Effector memory CD4-positive, alpha-beta T cell (primary cell): ENCODE data around the gene SMYD1.

ENCODE experiments used
- DNase-seq, 3 donors: peaks; one replicate each; pipeline ENCODE4 v3.0.0-alpha.2; 2020
- H3K27ac ChIP-seq: 2 replicates; pipeline ENCODE4 v1.7.0; 2013; ENCODE audit warnings: mild to moderate bottlenecking, low read length, moderate library complexity; ENCODE audit not compliant: insufficient read depth, poor library complexity, severe bottlenecking
- H3K27me3 ChIP-seq: replicated peaks from 2 replicates; pipeline ENCODE4 v1.7.0; 2013; ENCODE audit warnings: mild to moderate bottlenecking, low read length; ENCODE audit not compliant: insufficient read depth, control insufficient read depth, poor library complexity, severe bottlenecking
- H3K36me3 ChIP-seq: 2 replicates; pipeline ENCODE4 v1.7.0; 2013; ENCODE audit warnings: mild to moderate bottlenecking, low read length, moderate library complexity; ENCODE audit not compliant: control insufficient read depth, insufficient read depth
- H3K4me1 ChIP-seq: 2 replicates; pipeline ENCODE4 v1.7.0; 2013; ENCODE audit warnings: low read length, mild to moderate bottlenecking; ENCODE audit not compliant: control insufficient read depth, insufficient read depth, poor library complexity, severe bottlenecking
- H3K4me3 ChIP-seq: 2 replicates; pipeline ENCODE4 v1.7.0; 2013; ENCODE audit warnings: low read length, low read depth, mild to moderate bottlenecking; ENCODE audit not compliant: insufficient read depth, poor library complexity, severe bottlenecking
- H3K9me3 ChIP-seq: 2 replicates; pipeline ENCODE4 v1.7.0; 2013; ENCODE audit warnings: mild to moderate bottlenecking, low read length, moderate library complexity; ENCODE audit not compliant: control insufficient read depth

SMYD1 gene

GRCh38 chr2:88126772-88127637 is 59.4 kb downstream of the SMYD1 start:
- Histone ChIP-seq H3K4me3 (no peak overlapping the region), H3K4me1 (no peaks in the 10 kb centered on the region), H3K36me3 (no peaks in the 10 kb centered on the region), H3K27ac (no peak overlapping the region), H3K9me3 (no peaks in the 10 kb centered on the region), H3K27me3 (no peaks in the 10 kb centered on the region)
- DNase-seq, result no peak

- no peak for DNase-seq
- H3K27me3 ChIP-seq, result no peaks in the 10 kb centered on the region
- H3K4me1 ChIP-seq, result no peaks in the 10 kb centered on the region
- no peaks in the 10 kb centered on the region for H3K36me3 ChIP-seq
- no peak overlapping the region for H3K27ac ChIP-seq
- H3K4me3 ChIP-seq, result no peak overlapping the region
- H3K9me3 ChIP-seq, result no peaks in the 10 kb centered on the region
Measured at GRCh38 chr2:88127638-88127887, 59.9 kb downstream of the SMYD1 start.

- H3K27me3 ChIP-seq, result no peaks in the 10 kb centered on the region
- no peak within 1 kb of the TSS for H3K4me3 ChIP-seq
- H3K36me3 ChIP-seq, result no peaks in the 10 kb centered on the region
- H3K4me1 ChIP-seq, result no peaks in the 10 kb centered on the region
- DNase-seq, result no peak
- no peak within 1 kb of the TSS for H3K27ac ChIP-seq
- H3K9me3 ChIP-seq, result no peaks in the 10 kb centered on the region
Measured at GRCh38 chr2:88127888-88128653, 60.4 kb downstream of the SMYD1 start, which contains the start of gene FABP1. FABP1 (minus strand) TSS chr2:88128062; CDS start chr2:88128017, 45 bp downstream.

GRCh38 chr2:88128654-88129312 is 61.2 kb downstream of the SMYD1 start:
- DNase-seq, result no peak
- Histone ChIP-seq H3K9me3 (no peaks in the 10 kb centered on the region), H3K27me3 (no peaks in the 10 kb centered on the region), H3K4me3 (no peak overlapping the region), H3K27ac (no peak overlapping the region), H3K36me3 (no peaks in the 10 kb centered on the region), H3K4me1 (no peaks in the 10 kb centered on the region)

GRCh38 chr2:88129313-88129959 is 61.8 kb downstream of the SMYD1 start:
- H3K27me3 ChIP-seq, result no peaks in the 10 kb centered on the region
- H3K9me3 ChIP-seq, result no peaks in the 10 kb centered on the region
- no peak overlapping the region for H3K4me3 ChIP-seq
- no peaks in the 10 kb centered on the region for H3K36me3 ChIP-seq
- H3K4me1 ChIP-seq, result no peaks in the 10 kb centered on the region
- DNase-seq, result no peak
- no peak overlapping the region for H3K27ac ChIP-seq

GRCh38 chr2:88131201-88131998 is 63.8 kb downstream of the SMYD1 start:
- H3K27me3 ChIP-seq, result no peaks in the 10 kb centered on the region
- no peaks in the 10 kb centered on the region for H3K4me1 ChIP-seq
- H3K27ac ChIP-seq, result no peak overlapping the region
- no peak overlapping the region for H3K4me3 ChIP-seq
- no peaks in the 10 kb centered on the region for H3K36me3 ChIP-seq
- DNase-seq, result no peak
- H3K9me3 ChIP-seq, result no peaks in the 10 kb centered on the region

- no peak for DNase-seq
Measured at GRCh38 chr2:88131999-88132368, 64.4 kb downstream of the SMYD1 start.

GRCh38 chr2:88133875-88134274 is 66.2 kb downstream of the SMYD1 start:
- no peak for DNase-seq
- Histone ChIP-seq H3K9me3 (no peaks in the 10 kb centered on the region), H3K36me3 (no peaks in the 10 kb centered on the region), H3K4me1 (no peaks in the 10 kb centered on the region), H3K27me3 (no peaks in the 10 kb centered on the region), H3K27ac (no peak overlapping the region), H3K4me3 (no peak overlapping the region)

More at GRCh38 chr2:88131999-88132368, 64.4 kb downstream of the SMYD1 start:
- Histone ChIP-seq H3K4me1 (no peaks in the 10 kb centered on the region), H3K9me3 (no peaks in the 10 kb centered on the region), H3K27ac (no peak overlapping the region), H3K36me3 (no peaks in the 10 kb centered on the region), H3K4me3 (no peak overlapping the region), H3K27me3 (no peaks in the 10 kb centered on the region)

GRCh38 chr2:88136817-88137216 is 69.2 kb downstream of the SMYD1 start:
- H3K4me1 ChIP-seq, result no peaks in the 10 kb centered on the region
- no peaks in the 10 kb centered on the region for H3K27me3 ChIP-seq
- no peak overlapping the region for H3K27ac ChIP-seq
- no peaks in the 10 kb centered on the region for H3K9me3 ChIP-seq
- no peak for DNase-seq
- no peaks in the 10 kb centered on the region for H3K36me3 ChIP-seq
- no peak overlapping the region for H3K4me3 ChIP-seq
